ENCODE data around the gene CIT. TPM values are rescaled to one million over a fixed set of nuclear protein-coding genes. Genes with fewer than 3 reads are reported as not detected.

Gene CIT
- total and polyA plus RNA-seq, 2 donors (not counting 3 experiments of a cell fraction or from before 2014, with no cell fraction given) = 13.3 to 61.8 TPM

DNA sequence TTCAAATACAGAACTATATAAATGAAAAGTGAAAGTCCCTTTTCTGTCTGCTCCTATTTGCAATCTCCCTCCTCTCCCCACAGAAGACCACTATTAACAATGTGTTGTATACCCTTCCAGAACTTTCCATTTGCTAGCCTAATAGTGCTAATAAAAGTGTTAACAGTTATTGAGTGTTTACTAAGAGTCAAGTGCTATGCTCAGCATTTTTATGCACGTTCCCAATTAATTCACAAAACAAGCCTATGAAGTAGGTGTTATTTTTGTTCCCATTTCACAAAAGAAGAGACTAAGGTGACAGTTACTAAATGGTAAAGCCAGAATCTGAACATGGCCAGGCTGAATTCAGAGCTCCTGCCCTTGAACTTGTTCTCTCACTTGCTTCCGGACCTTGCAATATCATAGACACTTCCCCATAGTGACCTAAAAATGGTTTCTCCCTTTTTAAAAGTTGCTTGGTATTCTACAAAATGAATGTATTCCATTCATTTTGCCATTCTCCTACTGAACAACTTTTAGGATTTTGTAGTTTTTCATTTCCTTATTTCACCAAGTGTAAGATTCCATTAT is 210.8 kb downstream of the CIT start:
- no peaks in the 10 kb centered on the region for H3K36me3 ChIP-seq (ENCODE audit: control insufficient read depth in 2 of 2, extremely low read depth in 1 of 2, insufficient read depth in 2 of 2, low read length in 2 of 2)
- intact Hi-C loops (cut with micrococcal nuclease) = loop anchor here (10.0 kb wide), 1 partner anchor 1262 kb away; no protein-coding TSS in a partner anchor
- TF ChIP-seq GATA2 (IDR thresholded peaks at IDR 0.05; ENCODE audit: insufficient read depth, insufficient read length, low read depth, low read length) = no peak
- no peak for TF ChIP-seq FOS (IDR thresholded peaks at IDR 0.05; ENCODE audit: borderline replicate concordance, insufficient read depth, low read length)
- no peak for TF ChIP-seq MAX (IDR thresholded peaks at IDR 0.05; ENCODE audit: insufficient read depth, insufficient read length)
- TF ChIP-seq EZH2 (IDR thresholded peaks at IDR 0.05; ENCODE audit: borderline replicate concordance, low read depth, low read length, severe bottlenecking) = no peak
- TF ChIP-seq CTCF (IDR thresholded peaks at IDR 0.05; ENCODE audit: extremely low read depth in 1 of 2, insufficient read depth in 1 of 2, low read depth in 1 of 2, low read length in 2 of 2) = no peak
- TF ChIP-seq POLR2AphosphoS5 (IDR thresholded peaks at IDR 0.05; ENCODE audit: insufficient read depth, low read depth, low read length) = no peak
- no peak for TF ChIP-seq MYC (IDR thresholded peaks at IDR 0.05; ENCODE audit: low read depth, low read length)
- TF ChIP-seq JUN (IDR thresholded peaks at IDR 0.05; ENCODE audit: borderline replicate concordance, insufficient read depth, insufficient read length, low read depth) = no peak
- TF ChIP-seq POLR2A (IDR thresholded peaks at IDR 0.05; ENCODE audit: low read depth, low read length) = no peak
- no peak for FAIRE-seq
- ChIA-PET CTCF (interaction anchor here (1.1 to 1.4 kb wide), 4 partner anchors 29 to 115 kb away, joined by 3 to 4 read pairs (median 3); no protein-coding TSS in a partner anchor), POLR2A (interaction anchor here (0.6 kb wide), 1 partner anchor 1272 kb away, joined by 5 read pairs; no protein-coding TSS in a partner anchor)
- H3K4me1 ChIP-seq (ENCODE audit: control insufficient read depth, extremely low read depth, insufficient read depth, low read length) = peaks cover 26% of the 10 kb centered on the region
- no TSS peak for BruUV-seq (replicated peaks)
- H3K9me3 ChIP-seq (replicated peaks; ENCODE audit: control insufficient read depth, insufficient read depth, low read length) = no peaks in the 10 kb centered on the region
- no peaks in the 10 kb centered on the region for H3K9me1 ChIP-seq (replicated peaks; ENCODE audit: control insufficient read depth, extremely low read depth, insufficient read depth, low read length)
- H3K79me2 ChIP-seq (ENCODE audit: control insufficient read depth, insufficient read depth, low read length) = peaks cover 4% of the 10 kb centered on the region
- no peak for DNase-seq (ENCODE audit: low read depth, low spot score)
- peaks cover 1 to 3% of the 10 kb centered on the region in 2 experiments for H3K27me3 ChIP-seq (ENCODE audit: control insufficient read depth in 2 of 2, insufficient read depth in 2 of 2, low read length in 2 of 2)
- H3K4me2 ChIP-seq (ENCODE audit: insufficient read depth, low read length) = no peak overlapping the region
- dilution Hi-C loops (cut with MboI; ENCODE audit: extremely low pct_ligation_motif_present, low sequenced_read_pairs) = no loop called here
- H3K9ac ChIP-seq (replicated peaks; ENCODE audit: extremely low read depth, insufficient read depth, low read length) = no peak overlapping the region
- no peaks in the 10 kb centered on the region for H4K20me1 ChIP-seq (replicated peaks; ENCODE audit: control insufficient read depth, extremely low read depth, insufficient read depth, low read length)
- H2AFZ ChIP-seq (ENCODE audit: low read depth, low read length) = no peak overlapping the region
- no peak overlapping the region for H3K27ac ChIP-seq (ENCODE audit: insufficient read depth, low read depth, low read length)
- H3K4me3 ChIP-seq (replicated peaks in 1 of 3; ENCODE audit: insufficient read depth in 1 of 3, low read depth in 1 of 3, low read length in 3 of 3) = no peak overlapping the region
